Neuron (in vitro differentiated cells): ENCODE results near the gene CCDC102B.

Source experiments
- H2AFZ ChIP-seq: one replicate; pipeline ENCODE4 v1.6.1; 2013; ENCODE audit warnings: low read depth, mild to moderate bottlenecking, inconsistent platforms, low read length, moderate library complexity
- H3K27me3 ChIP-seq: one replicate; pipeline ENCODE4 v1.6.1; 2013; ENCODE audit warnings: low read length; ENCODE audit not compliant: insufficient read depth
- H3K36me3 ChIP-seq: one replicate; pipeline ENCODE4 v1.6.1; 2013; ENCODE audit warnings: low read length; ENCODE audit not compliant: insufficient read depth
- H3K4me1 ChIP-seq: one replicate; pipeline ENCODE4 v1.6.1; 2013; ENCODE audit warnings: low read length; ENCODE audit not compliant: insufficient read depth
- H3K4me3 ChIP-seq: 2 replicates; pipeline ENCODE4 v1.5.1; 2013; ENCODE audit warnings: mild to moderate bottlenecking, low read length, moderate library complexity
- H3K9me3 ChIP-seq: one replicate; pipeline ENCODE4 v1.6.1; 2013; ENCODE audit warnings: low read length

CCDC102B gene

DNA sequence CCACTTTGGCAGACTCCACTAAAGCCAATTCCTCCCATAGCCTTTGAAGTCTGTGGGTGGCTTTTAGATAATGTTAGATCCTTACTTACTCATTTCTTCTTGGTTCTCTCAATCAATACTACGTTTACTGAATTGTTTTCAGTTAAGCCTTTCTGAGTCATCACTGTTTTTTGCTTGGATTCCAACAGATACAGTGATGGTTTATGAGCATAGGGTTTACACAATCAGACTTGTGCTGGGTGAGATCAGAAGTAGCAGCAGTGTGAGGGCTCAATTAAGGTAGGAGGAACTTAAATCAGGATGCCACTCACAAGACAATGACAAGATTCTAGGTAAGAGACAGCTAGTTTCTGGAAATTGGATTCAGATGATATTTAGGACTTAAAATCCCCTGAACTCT is 305.1 kb downstream of the CCDC102B start:
- H3K4me1 ChIP-seq, result no peaks in the 10 kb centered on the region
- no peaks in the 10 kb centered on the region for H3K27me3 ChIP-seq
- no peaks in the 10 kb centered on the region for H3K36me3 ChIP-seq
- H2AFZ ChIP-seq, result no peak overlapping the region
- no peak overlapping the region for H3K4me3 ChIP-seq
- no peaks in the 10 kb centered on the region for H3K9me3 ChIP-seq
